GM12801 (cell line): ENCODE results near the gene STAB2.

Source experiments
- CTCF ChIP-seq: IDR thresholded peaks from one replicate; pipeline ENCODE4 v1.5.1; 2011; ENCODE audit warnings: control low read depth; ENCODE audit not compliant: insufficient read length; ENCODE audit errors: extremely low read depth

The STAB2 gene

GRCh38 chr12:103623716-103624115 is 36.6 kb downstream of the STAB2 start:
- no peak for TF ChIP-seq CTCF

- TF ChIP-seq CTCF = no peak
Measured at GRCh38 chr12:103626498-103626897, 39.4 kb downstream of the STAB2 start.

- no peak for TF ChIP-seq CTCF
Measured at GRCh38 chr12:103627189-103627855, 40.2 kb downstream of the STAB2 start.

GRCh38 chr12:103632554-103633216 is 45.6 kb downstream of the STAB2 start:
- peak; percentile 95 for TF ChIP-seq CTCF

GRCh38 chr12:103634732-103635131 is 47.7 kb downstream of the STAB2 start:
- TF ChIP-seq CTCF = no peak

- TF ChIP-seq CTCF = no peak
Measured at GRCh38 chr12:103635419-103635818, 48.3 kb downstream of the STAB2 start.

GRCh38 chr12:103637021-103637420 is 49.9 kb downstream of the STAB2 start:
- TF ChIP-seq CTCF = no peak
